Adrenal gland (tissue), 12 donors: ENCODE results near the gene TRPC5OS. TPM values are rescaled to one million over a fixed set of nuclear protein-coding genes. Genes with fewer than 3 reads are reported as not detected.

ENCODE experiments used
- DNase-seq, 7 donors: peaks; one replicate each; pipeline ENCODE4 v3.0.0-alpha.2; 2019 to 2020
- H3K27ac ChIP-seq, 5 donors: fragments of 200-600 bp; sonication (generic) in 4 of 5; 1 replicate in 3 of 5; 2 replicates in 2 of 5; pipeline versions ENCODE4 v1.5.1 to v1.8.0; 2016 to 2020; ENCODE audit warnings: mild to moderate bottlenecking in 1 of 5
- H3K27me3 ChIP-seq: fragments of 200-600 bp; 2 replicates; pipeline ENCODE4 v1.8.0; 2021
- H3K36me3 ChIP-seq, 2 donors: fragments of 200-600 bp; replicated peaks in 1 of 2; 1 replicate in 1 of 2; 2 replicates in 1 of 2; pipeline versions ENCODE4 v1.5.1 to v1.8.0; 2018 to 2022
- H3K4me1 ChIP-seq, 2 donors: fragments of 200-600 bp; replicated peaks in 1 of 2; 1 replicate in 1 of 2; 2 replicates in 1 of 2; pipeline versions ENCODE4 v1.5.1 to v1.8.0; 2018 to 2021
- H3K4me3 ChIP-seq, 4 donors: fragments of 200-600 bp; sonication (generic) in 3 of 4; one replicate each; pipeline ENCODE4 v1.5.1; 2016 to 2018
- H3K9me3 ChIP-seq, 3 donors: fragments of 200-600 bp; sonication (generic) in 1 of 3; replicated peaks in 1 of 3; 1 replicate in 2 of 3; 2 replicates in 1 of 3; pipeline versions ENCODE4 v1.5.1 to v1.8.0; 2016 to 2021
- CTCF ChIP-seq, 6 experiments: fragments of 450-650 bp in 4 of 6; fragments of 200-600 bp in 2 of 6; sonication (generic) in 1 of 6; IDR thresholded peaks; 1 replicate in 5 of 6; 2 replicates in 1 of 6; pipeline versions ENCODE4 v1.5.1 to v1.8.0; 2016 to 2021; ENCODE audit warnings: antibody characterized with exemption in 6 of 6, mild to moderate bottlenecking in 2 of 6, moderate library complexity in 1 of 6
- POLR2A ChIP-seq, 2 donors: fragments of 450-650 bp; IDR thresholded peaks; one replicate each; pipeline ENCODE4 v1.6.1; 2017; ENCODE audit warnings: antibody characterized with exemption in 2 of 2, mild to moderate bottlenecking in 2 of 2, moderate library complexity in 1 of 2
- WGBS, 4 donors: extraction: QIAGEN DNeasy Blood & Tissue Kit in 2 of 4; methylation state at CpG; one replicate each; pipeline versions ENCODE4 v1.1.5 to v1.1.7; 2013 to 2017; 5-methylcytosine and 5-hydroxymethylcytosine counted together
- intact Hi-C, 2 donors: fragments of 100-400 bp; cut with DNase I; formaldehyde crosslinking; loops; one replicate each; pipeline versions ENCODE4 v1.14.1 to v1.15.0; 2022 to 2023
- polyA plus RNA-seq, 3 donors: library from polyadenylated mRNA; stranded (reverse); fragments of 200-250 nt in 2 of 3; fragments of 350-450 nt in 1 of 3; fragmentation: Illumina TruSeq in 1 of 3; extraction: RNeasy Lipid Tissue Mini Kit (QIAGEN cat#74804) in 1 of 3; gene quantifications; one replicate each; pipeline ENCODE4 v1.2.3, GENCODE V29; 2013 to 2014
- total RNA-seq, 9 donors: library from RNA; depleted of rRNA in 4 of 9; stranded (reverse); fragments of >200 nt in 4 of 9; fragments of 120-200 nt in 1 of 9; fragmentation: NEBNext Ultra II Directional in 1 of 9; extraction: Animal tissue kit (Norgen Biotek cat#: 25700) in 1 of 9; gene quantifications; one replicate each; pipeline versions ENCODE4 v1.1.0 to v1.2.4, GENCODE V29; 2013 to 2023
- donor health status: healthy with polysubstance abuse.
- donor health status: Bipolar disorder and iron deficiency.
- donor health status: DM: yes; HTN: yes; CAD: no.
- donor health status: DM: no; HTN: no; CAD: no.
- donor health status: DM: no; HTN: no; CAD: no.
- donor health status: DM: yes; HTN: yes; CAD: no.

TRPC5OS gene
- total and polyA plus RNA-seq, 12 donors: 0.03 to 0.38 (median 0.22) TPM; not detected in 9

- H3K4me3 ChIP-seq: no peak overlapping the region
- intact Hi-C loops: no loop called here
- no peaks in the 10 kb centered on the region for H3K36me3 ChIP-seq
- peaks cover 31% of the 10 kb centered on the region for H3K27me3 ChIP-seq
- no peak overlapping the region for H3K27ac ChIP-seq
- 37 to 43% (median 38%) methylated on average over 5 of the region's 5 CpGs for WGBS, 4 donors
- H3K4me1 ChIP-seq: peaks cover 0 to 3% of the 10 kb centered on the region in 2 donors
- TF ChIP-seq POLR2A (IDR thresholded peaks at IDR 0.05) (no peak), CTCF (IDR thresholded peaks at IDR 0.05) (no peak)
- no peak for DNase-seq
- H3K9me3 ChIP-seq: no peaks in the 10 kb centered on the region
Measured at GRCh38 chrX:111868726-111869638, 7.0 kb upstream of the TRPC5OS start.

GRCh38 chrX:111869639-111870034 is 6.3 kb upstream of the TRPC5OS start:
- Histone ChIP-seq H3K27me3 (peaks cover 27% of the 10 kb centered on the region), H3K36me3 (no peaks in the 10 kb centered on the region), H3K9me3 (no peaks in the 10 kb centered on the region), H3K4me3 (no peak overlapping the region), H3K27ac (no peak overlapping the region), H3K4me1 (peaks cover 0 to 3% of the 10 kb centered on the region in 2 donors)
- DNase-seq: peak; percentile 15 to 55 (median 35)
- intact Hi-C loops: no loop called here
- peak; percentile 60 to 80 (median 64) for TF ChIP-seq CTCF (IDR thresholded peaks at IDR 0.05)
- no peak for TF ChIP-seq POLR2A (IDR thresholded peaks at IDR 0.05)
- 6 to 27% (median 16%) methylated on average over 1 of the region's 1 CpG for WGBS, 4 donors

- H3K27me3 ChIP-seq: peaks cover 15% of the 10 kb centered on the region
- H3K9me3 ChIP-seq: no peaks in the 10 kb centered on the region
- no peaks in the 10 kb centered on the region for H3K36me3 ChIP-seq
- WGBS, 4 donors: 72 to 84% (median 79%) methylated on average over 3 of the region's 3 CpGs
- H3K27ac ChIP-seq: no peak overlapping the region
- intact Hi-C loops: no loop called here
- TF ChIP-seq POLR2A (IDR thresholded peaks at IDR 0.05) (no peak), CTCF (IDR thresholded peaks at IDR 0.05) (no peak)
- H3K4me1 ChIP-seq: peaks cover 0 to 2% of the 10 kb centered on the region in 2 donors
- H3K4me3 ChIP-seq: no peak overlapping the region
- no peak for DNase-seq
Measured at GRCh38 chrX:111874241-111874640, 1.7 kb upstream of the TRPC5OS start.

- intact Hi-C loops: no loop called here
- Histone ChIP-seq H3K9me3 (no peaks in the 10 kb centered on the region), H3K4me1 (no peaks in the 10 kb centered on the region), H3K27me3 (peaks cover 15% of the 10 kb centered on the region), H3K4me3 (no peak overlapping the region), H3K36me3 (no peaks in the 10 kb centered on the region), H3K27ac (no peak overlapping the region)
- no peak for DNase-seq
- TF ChIP-seq POLR2A (IDR thresholded peaks at IDR 0.05) (no peak), CTCF (IDR thresholded peaks at IDR 0.05) (no peak)
- 55 to 87% (median 77%) methylated on average over 3 of the region's 3 CpGs for WGBS, 4 donors
Measured at GRCh38 chrX:111876646-111877045, 665 bp downstream of the TRPC5OS start.
